H9 (cell line): Measurements from ENCODE around the gene ZC3HAV1. TPM values are rescaled to one million over a fixed set of nuclear protein-coding genes. Genes with fewer than 3 reads are reported as not detected.

Source experiments
- DNase-seq: peaks from one replicate; pipeline ENCODE4 v3.0.0-alpha.2; 2017
- H2AFZ ChIP-seq: one replicate; pipeline ENCODE4 v1.6.1; 2013; ENCODE audit warnings: mild to moderate bottlenecking, low read length, control low read depth, moderate library complexity
- H2AK5ac ChIP-seq: 2 replicates; pipeline ENCODE4 v1.6.1; 2013; ENCODE audit warnings: low read length, control low read depth, mixed read lengths; ENCODE audit not compliant: insufficient read length
- H2BK120ac ChIP-seq: one replicate; pipeline ENCODE4 v1.6.1; 2013; ENCODE audit warnings: low read depth, mild to moderate bottlenecking, low read length, control low read depth, inconsistent platforms; ENCODE audit not compliant: poor library complexity, severe bottlenecking
- H2BK12ac ChIP-seq: 2 replicates; pipeline ENCODE4 v1.6.1; 2013; ENCODE audit warnings: low read length, control low read depth, mixed read lengths, low read depth; ENCODE audit not compliant: insufficient read length
- H2BK15ac ChIP-seq: 2 replicates; pipeline ENCODE4 v1.6.1; 2013; ENCODE audit warnings: low read depth, low read length, control low read depth
- H2BK20ac ChIP-seq: one replicate; pipeline ENCODE4 v1.6.1; 2013; ENCODE audit warnings: low read depth, mild to moderate bottlenecking, low read length, control low read depth, inconsistent platforms; ENCODE audit not compliant: poor library complexity, severe bottlenecking
- H2BK5ac ChIP-seq: 2 replicates; pipeline ENCODE4 v1.6.1; 2013; ENCODE audit warnings: low read length, control low read depth, mixed read lengths; ENCODE audit not compliant: insufficient read length
- H3K14ac ChIP-seq: 2 replicates; pipeline ENCODE4 v1.6.1; 2013; ENCODE audit warnings: low read length, control low read depth; ENCODE audit not compliant: insufficient read depth
- H3K18ac ChIP-seq: 2 replicates; pipeline ENCODE4 v1.6.1; 2013; ENCODE audit warnings: low read depth, mild to moderate bottlenecking, mixed read lengths, low read length, control low read depth; ENCODE audit not compliant: insufficient read length
- H3K23ac ChIP-seq: 2 replicates; pipeline ENCODE4 v1.6.1; 2013; ENCODE audit warnings: low read length, control low read depth, mixed read lengths, low read depth; ENCODE audit not compliant: insufficient read length
- H3K23me2 ChIP-seq: 2 replicates; pipeline ENCODE4 v1.6.1; 2013; ENCODE audit warnings: low read depth, mild to moderate bottlenecking, mixed read lengths, low read length, control low read depth; ENCODE audit not compliant: insufficient read length, poor library complexity, severe bottlenecking
- H3K27ac ChIP-seq: 2 replicates; pipeline ENCODE4 v1.5.1; 2013; ENCODE audit warnings: low read length, control low read depth, mixed read lengths, low read depth; ENCODE audit not compliant: insufficient read length
- H3K27me3 ChIP-seq: 2 replicates; pipeline ENCODE4 v1.6.1; 2013; ENCODE audit warnings: low read length, control low read depth, inconsistent platforms; ENCODE audit not compliant: insufficient read depth
- H3K4ac ChIP-seq: 2 replicates; pipeline ENCODE4 v1.6.1; 2013; ENCODE audit warnings: low read depth, mild to moderate bottlenecking, control low read depth, inconsistent platforms, low read length, moderate library complexity
- H3K4me1 ChIP-seq: 2 replicates; pipeline ENCODE4 v1.6.1; 2013; ENCODE audit warnings: low read length, control low read depth, inconsistent platforms; ENCODE audit not compliant: insufficient read depth
- H3K4me2 ChIP-seq: 2 replicates; pipeline ENCODE4 v1.6.1; 2013; ENCODE audit warnings: low read length, control low read depth, mixed read lengths; ENCODE audit not compliant: insufficient read length, insufficient read depth
- H3K56ac ChIP-seq: 2 replicates; pipeline ENCODE4 v1.6.1; 2013; ENCODE audit warnings: low read depth, mild to moderate bottlenecking, mixed read lengths, low read length, control low read depth; ENCODE audit not compliant: insufficient read length
- H3K79me1 ChIP-seq: 2 replicates; pipeline ENCODE4 v1.6.1; 2013; ENCODE audit warnings: low read depth, mild to moderate bottlenecking, moderate library complexity, low read length, control low read depth, inconsistent platforms; ENCODE audit not compliant: insufficient read depth, poor library complexity, severe bottlenecking
- H3K79me2 ChIP-seq: 2 replicates; pipeline ENCODE4 v1.6.1; 2013; ENCODE audit warnings: low read length, control low read depth, inconsistent platforms; ENCODE audit not compliant: insufficient read depth
- H3K9ac ChIP-seq: 2 replicates; pipeline ENCODE4 v1.6.1; 2013; ENCODE audit warnings: low read length, control low read depth, mixed read lengths; ENCODE audit not compliant: insufficient read length; ENCODE audit errors: extremely low read depth
- H3K9me3 ChIP-seq: one replicate; pipeline ENCODE4 v1.6.1; 2013; ENCODE audit warnings: low read depth, low read length, inconsistent platforms; ENCODE audit not compliant: control insufficient read depth
- H3T11ph ChIP-seq: one replicate; pipeline ENCODE4 v1.6.1; 2013; ENCODE audit warnings: mild to moderate bottlenecking, low read length, control low read depth, inconsistent platforms
- H4K20me1 ChIP-seq: one replicate; pipeline ENCODE4 v1.6.1; 2013; ENCODE audit not compliant: control insufficient read depth, insufficient read length, insufficient read depth
- H4K5ac ChIP-seq: 2 replicates; pipeline ENCODE4 v1.6.1; 2013; ENCODE audit warnings: low read depth, mild to moderate bottlenecking, mixed read lengths, low read length, control low read depth; ENCODE audit not compliant: insufficient read length
- H4K8ac ChIP-seq: replicated peaks from 2 replicates; pipeline ENCODE4 v1.6.1; 2013; ENCODE audit warnings: low read length, control low read depth, mixed read lengths, low read depth; ENCODE audit not compliant: insufficient read length
- H4K91ac ChIP-seq: 2 replicates; pipeline ENCODE4 v1.6.1; 2013; ENCODE audit warnings: low read depth, mild to moderate bottlenecking, moderate library complexity, mixed read lengths, low read length, control low read depth; ENCODE audit not compliant: insufficient read length
- H3K27ac Mint-ChIP-seq, 3 experiments: 2 replicates in 2 of 3; 3 replicates in 1 of 3; pipeline ENCODE4 v1.8.0; 2020 to 2021; ENCODE audit warnings: mixed read lengths in 3 of 3, mild to moderate bottlenecking in 1 of 3, moderate library complexity in 1 of 3
- H3K27me3 Mint-ChIP-seq: 2 replicates; pipeline ENCODE4 v1.8.0; 2021; ENCODE audit warnings: low read depth, mild to moderate bottlenecking, moderate library complexity, mixed read lengths
- H3K36me3 Mint-ChIP-seq, 3 experiments: 2 replicates in 2 of 3; 3 replicates in 1 of 3; pipeline ENCODE4 v1.8.0; 2020 to 2021; ENCODE audit warnings: low read depth in 3 of 3, mixed read lengths in 3 of 3; ENCODE audit not compliant: insufficient read depth in 1 of 3
- H3K4me1 Mint-ChIP-seq, 2 experiments: 2 replicates each; pipeline ENCODE4 v1.8.0; 2020; ENCODE audit warnings: mixed read lengths in 2 of 2
- H3K4me3 Mint-ChIP-seq, 2 experiments: 2 replicates in 1 of 2; 3 replicates in 1 of 2; pipeline ENCODE4 v1.8.0; 2020 to 2021; ENCODE audit warnings: mild to moderate bottlenecking in 2 of 2, mixed read lengths in 2 of 2, moderate library complexity in 1 of 2
- H3K9me3 Mint-ChIP-seq, 2 experiments: 2 replicates in 1 of 2; 3 replicates in 1 of 2; pipeline ENCODE4 v1.8.0; 2020; ENCODE audit warnings: mild to moderate bottlenecking in 2 of 2, mixed read lengths in 2 of 2, moderate library complexity in 1 of 2
- CTCF ChIP-seq: fragments of 200-600 bp; sonication (generic); conservative IDR thresholded peaks from 3 replicates; pipeline ENCODE4 v1.8.0; 2021; ENCODE audit warnings: antibody characterized with exemption, mild to moderate bottlenecking
- WGBS: extraction: QIAGEN DNeasy Blood & Tissue Kit; methylation state at CpG from one replicate; pipeline ENCODE4 v1.1.7; 2013; ENCODE audit warnings: missing lambda C conversion rate, low lambda C conversion rate, mixed read lengths; ENCODE audit not compliant: insufficient read length; ENCODE audit errors: extremely low coverage; 5-methylcytosine and 5-hydroxymethylcytosine counted together
- total RNA-seq: library from RNA; stranded (reverse); gene quantifications from 2 replicates; pipeline ENCODE4 v1.2.1, GENCODE V29; 2021

ZC3HAV1 gene
- total RNA-seq, 1 experiment from 2014 or later: 32.8 TPM

GRCh38 chr7:139109983-139110411 is 477 bp upstream of the ZC3HAV1 start:
- Histone ChIP-seq H3K23ac (no peak overlapping the region), H2BK20ac (no peak overlapping the region), H2AFZ (no peak overlapping the region), H2BK120ac (no peak overlapping the region), H4K5ac (no peak overlapping the region), H2AK5ac (no peak overlapping the region), H3K9ac (peak overlapping the region; percentile 5), H3K14ac (0 out of 2 replicates have a peak overlapping the region, but pooled peaks have one; percentile 4), H3K4me2 (peak overlapping the region; percentile 63), H3K79me2 (peaks cover 1% of the 10 kb centered on the region; the same call in 1 of the 2 replicates), H3K56ac (no peak overlapping the region), H3T11ph (no peak overlapping the region), H3K9me3 (no peaks in the 10 kb centered on the region), H4K20me1 (no peaks in the 10 kb centered on the region), H2BK15ac (no peak overlapping the region), H4K8ac (no peak overlapping the region), H3K27ac (no peak overlapping the region), H3K23me2 (peaks cover 14% of the 10 kb centered on the region), H2BK12ac (no peak overlapping the region), H3K27me3 (no peaks in the 10 kb centered on the region; the same call in 1 of the 2 replicates), H3K18ac (no peak overlapping the region), H3K4ac (no peak overlapping the region), H3K4me1 (peaks cover 4% of the 10 kb centered on the region; the same call in 1 of the 2 replicates), H2BK5ac (no peak overlapping the region), H3K79me1 (peaks cover 4% of the 10 kb centered on the region), H4K91ac (no peak overlapping the region)
- Mint-ChIP-seq H3K27me3 (peaks cover 25% of the 10 kb centered on the region), H3K4me3 (peak overlapping the region; percentile 90 to 96), H3K36me3 (no peaks in the 10 kb centered on the region; a peak in 1 of 7 replicates), H3K4me1 (peaks cover 13 to 16% of the 10 kb centered on the region in 2 experiments), H3K27ac (peak overlapping the region in 1 of 3 experiments; percentile 86; a peak in 2 of 7 replicates), H3K9me3 (no peaks in the 10 kb centered on the region)
- no CpG with 5 or more reads among the region's 16 CpGs for WGBS
- DNase-seq: no peak
- TF ChIP-seq CTCF: no peak
